SU-DHL-6 (cell line): ENCODE results near the gene B4GALNT3.

Source experiments
- CTCF ChIP-seq: fragments of 200-600 bp; sonication (generic); IDR thresholded peaks from one replicate; pipeline ENCODE4 v1.5.1; 2017; ENCODE audit warnings: antibody characterized with exemption, mild to moderate bottlenecking, low read length, moderate library complexity; ENCODE audit not compliant: insufficient read depth, poor library complexity, severe bottlenecking
- EZH2phosphoT487 ChIP-seq: fragments of 200-600 bp; sonication (generic), shearing (Covaris generic); conservative IDR thresholded peaks from 2 replicates; pipeline ENCODE4 v1.6.1; 2018; ENCODE audit warnings: mild to moderate bottlenecking, antibody characterized with exemption, low read length, moderate library complexity, mixed read lengths

DNA sequence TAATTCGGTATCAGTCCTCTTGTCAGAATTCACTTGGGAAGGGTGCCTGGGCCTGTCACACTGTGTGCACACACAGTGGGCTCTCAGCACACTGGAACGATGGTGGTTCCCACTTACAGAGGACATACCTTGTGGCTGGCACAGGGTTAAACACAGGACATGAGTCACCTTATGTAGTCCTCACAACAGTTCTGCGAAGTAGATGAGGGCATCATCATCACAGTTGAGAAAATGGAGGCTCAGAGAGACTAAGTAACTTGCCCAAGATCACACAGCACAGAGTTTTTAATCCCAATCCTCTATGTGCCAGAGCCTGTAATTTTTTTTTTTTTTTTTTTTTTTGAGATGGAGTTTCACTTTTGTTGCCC, 112.8 kb downstream of the B4GALNT3 start:
- TF ChIP-seq EZH2phosphoT487, result no peak
- no peak for TF ChIP-seq CTCF
